ENCODE data around the gene NRP1. TPM values are rescaled to one million over a fixed set of nuclear protein-coding genes. Genes with fewer than 3 reads are reported as not detected.

NRP1 gene
- total and polyA plus RNA-seq, 2 donors (not counting 3 experiments of a cell fraction or from before 2014, with no cell fraction given) = 122 to 306 TPM

DNA sequence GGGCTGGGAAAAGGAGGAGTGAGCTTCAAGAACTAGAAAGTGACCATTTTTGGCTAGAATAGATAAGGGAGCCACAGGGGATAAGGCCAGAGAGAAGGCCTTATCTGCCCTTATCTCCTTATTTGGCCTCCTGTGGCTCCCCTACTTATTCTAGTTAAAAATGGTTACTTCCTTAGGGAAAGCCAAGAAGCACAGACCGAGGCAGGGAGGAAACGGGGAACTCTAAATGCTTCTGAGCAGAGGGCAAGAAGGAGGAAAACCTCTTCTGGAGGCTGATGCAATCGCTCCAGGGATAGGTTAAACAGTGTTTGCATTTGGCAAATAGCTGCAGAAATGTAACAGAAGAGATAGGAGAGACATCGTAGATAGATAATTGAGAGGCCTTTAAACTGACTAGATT lies 18.6 kb downstream of the NRP1 start:
- no peaks in the 10 kb centered on the region for H3K9me3 ChIP-seq (replicated peaks; ENCODE audit: control insufficient read depth, insufficient read depth, low read length)
- dilution Hi-C loops (cut with MboI; ENCODE audit: extremely low pct_ligation_motif_present, low sequenced_read_pairs) = no loop called here
- POLR2A ChIA-PET = interaction anchor here (0.6 to 1.2 kb wide), 2 partner anchors 10 to 63 kb away, joined by 3 to 5 read pairs; no protein-coding TSS in a partner anchor
- no peak overlapping the region for H2AFZ ChIP-seq (ENCODE audit: low read depth, low read length)
- H3K27ac ChIP-seq (ENCODE audit: insufficient read depth, low read depth, low read length) = peak overlapping the region; percentile 9
- H3K4me3 ChIP-seq (replicated peaks in 1 of 3; ENCODE audit: insufficient read depth in 1 of 3, low read depth in 1 of 3, low read length in 3 of 3) = no peak overlapping the region
- FAIRE-seq (no peak), DNase-seq (ENCODE audit: low read depth, low spot score) (peak; percentile 53)
- BruUV-seq (replicated peaks) = no TSS peak
- no peaks in the 10 kb centered on the region for H4K20me1 ChIP-seq (replicated peaks; ENCODE audit: control insufficient read depth, extremely low read depth, insufficient read depth, low read length)
- no peaks in the 10 kb centered on the region for H3K27me3 ChIP-seq (ENCODE audit: control insufficient read depth in 2 of 2, insufficient read depth in 2 of 2, low read length in 2 of 2)
- intact Hi-C loops (cut with micrococcal nuclease) = no loop called here
- H3K4me1 ChIP-seq (ENCODE audit: control insufficient read depth, extremely low read depth, insufficient read depth, low read length) = peaks cover 49% of the 10 kb centered on the region
- no peak overlapping the region for H3K9ac ChIP-seq (replicated peaks; ENCODE audit: extremely low read depth, insufficient read depth, low read length)
- peaks cover 7 to 11% of the 10 kb centered on the region in 2 experiments for H3K36me3 ChIP-seq (ENCODE audit: control insufficient read depth in 2 of 2, extremely low read depth in 1 of 2, insufficient read depth in 2 of 2, low read length in 2 of 2)
- H3K4me2 ChIP-seq (ENCODE audit: insufficient read depth, low read length) = no peak overlapping the region
- peaks cover 98% of the 10 kb centered on the region for H3K79me2 ChIP-seq (ENCODE audit: control insufficient read depth, insufficient read depth, low read length)
- no peaks in the 10 kb centered on the region for H3K9me1 ChIP-seq (replicated peaks; ENCODE audit: control insufficient read depth, extremely low read depth, insufficient read depth, low read length)
- TF ChIP-seq, protein P1, sequence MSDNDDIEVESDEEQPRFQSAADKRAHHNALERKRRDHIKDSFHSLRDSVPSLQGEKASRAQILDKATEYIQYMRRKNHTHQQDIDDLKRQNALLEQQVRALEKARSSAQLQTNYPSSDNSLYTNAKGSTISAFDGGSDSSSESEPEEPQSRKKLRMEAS (IDR thresholded peaks at IDR 0.05; ENCODE audit: insufficient read depth, insufficient read length) = no peak
- TF ChIP-seq, protein P2, sequence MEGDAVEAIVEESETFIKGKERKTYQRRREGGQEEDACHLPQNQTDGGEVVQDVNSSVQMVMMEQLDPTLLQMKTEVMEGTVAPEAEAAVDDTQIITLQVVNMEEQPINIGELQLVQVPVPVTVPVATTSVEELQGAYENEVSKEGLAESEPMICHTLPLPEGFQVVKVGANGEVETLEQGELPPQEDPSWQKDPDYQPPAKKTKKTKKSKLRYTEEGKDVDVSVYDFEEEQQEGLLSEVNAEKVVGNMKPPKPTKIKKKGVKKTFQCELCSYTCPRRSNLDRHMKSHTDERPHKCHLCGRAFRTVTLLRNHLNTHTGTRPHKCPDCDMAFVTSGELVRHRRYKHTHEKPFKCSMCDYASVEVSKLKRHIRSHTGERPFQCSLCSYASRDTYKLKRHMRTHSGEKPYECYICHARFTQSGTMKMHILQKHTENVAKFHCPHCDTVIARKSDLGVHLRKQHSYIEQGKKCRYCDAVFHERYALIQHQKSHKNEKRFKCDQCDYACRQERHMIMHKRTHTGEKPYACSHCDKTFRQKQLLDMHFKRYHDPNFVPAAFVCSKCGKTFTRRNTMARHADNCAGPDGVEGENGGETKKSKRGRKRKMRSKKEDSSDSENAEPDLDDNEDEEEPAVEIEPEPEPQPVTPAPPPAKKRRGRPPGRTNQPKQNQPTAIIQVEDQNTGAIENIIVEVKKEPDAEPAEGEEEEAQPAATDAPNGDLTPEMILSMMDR (IDR thresholded peaks at IDR 0.05; ENCODE audit: extremely low read depth in 1 of 2, insufficient read depth in 1 of 2, low read depth in 1 of 2, low read length in 2 of 2) = no peak
- no peak for TF ChIP-seq FOS (IDR thresholded peaks at IDR 0.05; ENCODE audit: borderline replicate concordance, insufficient read depth, low read length)
- TF ChIP-seq MYC (IDR thresholded peaks at IDR 0.05; ENCODE audit: low read depth, low read length) = no peak
- TF ChIP-seq JUN (IDR thresholded peaks at IDR 0.05; ENCODE audit: borderline replicate concordance, insufficient read depth, insufficient read length, low read depth) = no peak
- TF ChIP-seq EZH2 (IDR thresholded peaks at IDR 0.05; ENCODE audit: borderline replicate concordance, low read depth, low read length, severe bottlenecking) = no peak
- TF ChIP-seq POLR2A (IDR thresholded peaks at IDR 0.05; ENCODE audit: low read depth, low read length) = no peak
- no peak for TF ChIP-seq POLR2AphosphoS5 (IDR thresholded peaks at IDR 0.05; ENCODE audit: insufficient read depth, low read depth, low read length)
- no peak for TF ChIP-seq GATA2 (IDR thresholded peaks at IDR 0.05; ENCODE audit: insufficient read depth, insufficient read length, low read depth, low read length)
- CTCF ChIA-PET = interaction anchor here (1.1 to 2.0 kb wide), 4 partner anchors 12 to 123 kb away, joined by 3 to 11 read pairs (median 4); no protein-coding TSS in a partner anchor

All from endothelial cell of umbilical vein (primary cell).